ENCODE data around the gene PAPPA2. TPM values are rescaled to one million over a fixed set of nuclear protein-coding genes. Genes with fewer than 3 reads are reported as not detected.

Gene PAPPA2
- total and polyA plus RNA-seq, 2 of the 8 experiments (the other 6 are each of a cell fraction or from before 2014, with no cell fraction given) = 0.08 to 0.88 TPM

- no peak overlapping the region for H3K4me3 ChIP-seq (ENCODE audit: extremely low read depth in 1 of 4, insufficient read depth in 2 of 4, low read depth in 3 of 4, low read length in 4 of 4)
- no peak overlapping the region for H4K8ac ChIP-seq (ENCODE audit: extremely low read depth, insufficient read depth, low read length)
- no peaks in the 10 kb centered on the region for H3K4me1 ChIP-seq (replicated peaks in 1 of 4; ENCODE audit: control insufficient read depth in 3 of 4, insufficient read depth in 4 of 4, low read length in 3 of 4)
- H3K79me1 ChIP-seq (ENCODE audit: low read depth, low read length) = no peaks in the 10 kb centered on the region
- POLR2A ChIA-PET (ENCODE audit: partially characterized antibody) = no interaction called here
- no peak overlapping the region for H3K4ac ChIP-seq (replicated peaks; ENCODE audit: insufficient read length, low read depth, low read length)
- DNase-seq (ENCODE audit: low read depth in 1 of 2, low spot score in 2 of 2) (no peak), FAIRE-seq (no peak)
- no peak overlapping the region for H3K23ac ChIP-seq (ENCODE audit: insufficient read length)
- CTCF ChIA-PET (ENCODE audit: partially characterized antibody) = interaction anchor here (1.0 kb wide), 1 partner anchor 23 kb away, joined by 3 read pairs; no protein-coding TSS in a partner anchor
- H3K79me2 ChIP-seq (ENCODE audit: control insufficient read depth in 1 of 2, insufficient read depth in 2 of 2, low read length in 2 of 2) = no peaks in the 10 kb centered on the region
- H3K27me3 ChIP-seq (replicated peaks in 1 of 4; ENCODE audit: control insufficient read depth in 3 of 4, extremely low read depth in 1 of 4, insufficient read depth in 3 of 4, low read length in 3 of 4) = no peaks in the 10 kb centered on the region
- H2BK15ac ChIP-seq (ENCODE audit: low read length) = no peak overlapping the region
- no peaks in the 10 kb centered on the region for H3K36me3 ChIP-seq (ENCODE audit: control insufficient read depth in 2 of 4, insufficient read depth in 4 of 4, low read length in 3 of 4)
- no peaks in the 10 kb centered on the region for H3K9me3 ChIP-seq (ENCODE audit: insufficient read depth in 2 of 2, low read depth in 1 of 2, low read length in 1 of 2)
- no peak overlapping the region for H3K14ac ChIP-seq (ENCODE audit: insufficient read length)
- no peak overlapping the region for H4K91ac ChIP-seq (replicated peaks; ENCODE audit: insufficient read length, low read length)
- no peak overlapping the region for H3K9ac ChIP-seq (replicated peaks in 1 of 4; ENCODE audit: extremely low read depth in 1 of 4, low read depth in 3 of 4, low read length in 3 of 4)
- H2BK120ac ChIP-seq (replicated peaks; ENCODE audit: low read depth, low read length) = no peak overlapping the region
- 89% methylated on average over 1 of the region's 1 CpG; no CpG with 5 or more reads in 1 of the 2 experiments for WGBS, 2 experiments (ENCODE audit: extremely low coverage in 1 of 2, insufficient coverage in 1 of 2, insufficient read length in 1 of 2, insufficient replicate concordance in 2 of 2, low coverage in 1 of 2, low lambda C conversion rate in 2 of 2, missing lambda C conversion rate in 1 of 2)
- no peak overlapping the region for H2AFZ ChIP-seq (ENCODE audit: low read length)
- H4K20me1 ChIP-seq (replicated peaks in 1 of 2; ENCODE audit: control insufficient read depth in 1 of 2, insufficient read depth in 2 of 2, low read length in 2 of 2) = no peaks in the 10 kb centered on the region
- H3K18ac ChIP-seq (ENCODE audit: extremely low read depth, low read length) = no peak overlapping the region
- no peak overlapping the region for H2AK5ac ChIP-seq (ENCODE audit: low read depth, low read length)
- H2BK20ac ChIP-seq (ENCODE audit: low read length) = no peak overlapping the region
- no peaks in the 10 kb centered on the region for H3K23me2 ChIP-seq (ENCODE audit: low read depth, low read length)
- no peak overlapping the region for H4K5ac ChIP-seq (ENCODE audit: insufficient read length, low read depth, low read length)
- no peak overlapping the region for H3K56ac ChIP-seq (replicated peaks; ENCODE audit: insufficient read length, low read depth, low read length)
- H2BK12ac ChIP-seq (ENCODE audit: low read depth, low read length) = no peak overlapping the region
- no peak overlapping the region for H2BK5ac ChIP-seq (ENCODE audit: low read depth, low read length)
- no peak overlapping the region for H3K4me2 ChIP-seq (ENCODE audit: insufficient read depth in 1 of 2, low read depth in 2 of 2, low read length in 2 of 2)
- H3K27ac ChIP-seq (ENCODE audit: low read depth, low read length) = no peak overlapping the region
- no peak for TF ChIP-seq POU5F1 (IDR thresholded peaks at IDR 0.05; ENCODE audit: low read depth, low read length)
- no peak for TF ChIP-seq NRF1 (IDR thresholded peaks at IDR 0.05; ENCODE audit: low read depth, low read length)
- no peak for TF ChIP-seq CTCF (IDR thresholded peaks at IDR 0.05; ENCODE audit: control extremely low read depth in 1 of 3, insufficient read depth in 1 of 3, low read depth in 1 of 3, low read length in 3 of 3)
- TF ChIP-seq TAF7 (optimal IDR thresholded peaks at IDR 0.05; ENCODE audit: borderline replicate concordance, low read depth, low read length) = no peak
- TF ChIP-seq HDAC6 (IDR thresholded peaks at IDR 0.05; ENCODE audit: low read depth, low read length) = no peak
- TF ChIP-seq KDM1A (IDR thresholded peaks at IDR 0.05; ENCODE audit: borderline replicate concordance, low read length) = no peak
- no peak for TF ChIP-seq MAX (IDR thresholded peaks at IDR 0.05)
- TF ChIP-seq NANOG (IDR thresholded peaks at IDR 0.05; ENCODE audit: insufficient read depth, low read depth, low read length, poor library complexity, severe bottlenecking) = no peak
- TF ChIP-seq SP2 (IDR thresholded peaks at IDR 0.05; ENCODE audit: low read length) = no peak
- TF ChIP-seq BCL11A (IDR thresholded peaks at IDR 0.05; ENCODE audit: low read depth in 2 of 2, low read length in 2 of 2) = no peak
- no peak for TF ChIP-seq GTF2F1 (IDR thresholded peaks at IDR 0.05; ENCODE audit: borderline replicate concordance, low read depth, low read length)
- TF ChIP-seq ASH2L (IDR thresholded peaks at IDR 0.05; ENCODE audit: low read length) = no peak
Measured at GRCh38 chr1:176499671-176500070, 36.7 kb downstream of the PAPPA2 start.
